ENCODE measurements around the gene USF2. TPM values are rescaled to one million over a fixed set of nuclear protein-coding genes. Genes with fewer than 3 reads are reported as not detected.

The USF2 gene
- polyA plus RNA-seq, 1 donor from 2014 or later: 107 TPM

- Histone ChIP-seq H3K36me3 (ENCODE audit: insufficient read depth, low read length) (no peaks in the 10 kb centered on the region), H3K9me2 (ENCODE audit: insufficient read depth, low read length) (no peaks in the 10 kb centered on the region), H3K79me2 (replicated peaks; ENCODE audit: insufficient read depth, low read length) (no peaks in the 10 kb centered on the region), H3K9ac (ENCODE audit: low read length) (no peak overlapping the region), H3K27ac (ENCODE audit: low read length) (no peak overlapping the region), H3K9me3 (ENCODE audit: low read length) (no peaks in the 10 kb centered on the region), H3K4me2 (ENCODE audit: low read length) (no peak overlapping the region), H2AFZ (ENCODE audit: low read depth, low read length) (no peak overlapping the region), H3K27me3 (ENCODE audit: insufficient read depth, low read depth, low read length) (no peaks in the 10 kb centered on the region), H4K20me1 (ENCODE audit: insufficient read depth) (no peaks in the 10 kb centered on the region), H3K4me3 (ENCODE audit: low read length) (no peak overlapping the region), H3F3A (ENCODE audit: insufficient read depth, low read length, poor library complexity, severe bottlenecking) (no peaks in the 10 kb centered on the region)
- no peak for TF ChIP-seq CTCF (IDR thresholded peaks at IDR 0.05; ENCODE audit: poor library complexity, severe bottlenecking)
- no peak for TF ChIP-seq SMC3 (conservative IDR thresholded peaks at IDR 0.05; ENCODE audit: poor library complexity)
- TF ChIP-seq MXI1 (conservative IDR thresholded peaks at IDR 0.05; ENCODE audit: poor library complexity, severe bottlenecking): no peak
- no peak for TF ChIP-seq EZH2 (IDR thresholded peaks at IDR 0.05; ENCODE audit: borderline replicate concordance, insufficient read depth, low read length, poor library complexity, severe bottlenecking)
- no peak for TF ChIP-seq EP300 (conservative IDR thresholded peaks at IDR 0.05; ENCODE audit: poor library complexity, severe bottlenecking)
- no peak for TF ChIP-seq POLR2AphosphoS5 (IDR thresholded peaks at IDR 0.05)
- TF ChIP-seq RAD21 (conservative IDR thresholded peaks at IDR 0.05): no peak
- TF ChIP-seq REST (IDR thresholded peaks at IDR 0.05; ENCODE audit: borderline replicate concordance): no peak
- no peak for TF ChIP-seq TAF1 (IDR thresholded peaks at IDR 0.05; ENCODE audit: low read depth)
These were observed 42.0 kb upstream of the USF2 start for GRCh38 chr19:35226748-35227147.

GRCh38 chr19:35228177-35228930 lies 40.4 kb upstream of the USF2 start, which contains the start of gene FAM187B:
FAM187B (minus strand) TSS chr19:35228739; CDS start chr19:35228680, 59 bp downstream.
- Histone ChIP-seq H4K20me1 (ENCODE audit: insufficient read depth) (no peaks in the 10 kb centered on the region), H3K9me2 (ENCODE audit: insufficient read depth, low read length) (no peaks in the 10 kb centered on the region), H3K79me2 (replicated peaks; ENCODE audit: insufficient read depth, low read length) (no peaks in the 10 kb centered on the region), H3K4me3 (ENCODE audit: low read length) (no peak within 1 kb of the TSS), H2AFZ (ENCODE audit: low read depth, low read length) (no peak within 1 kb of the TSS), H3K27me3 (ENCODE audit: insufficient read depth, low read depth, low read length) (no peaks in the 10 kb centered on the region), H3F3A (ENCODE audit: insufficient read depth, low read length, poor library complexity, severe bottlenecking) (no peaks in the 10 kb centered on the region), H3K36me3 (ENCODE audit: insufficient read depth, low read length) (no peaks in the 10 kb centered on the region), H3K27ac (ENCODE audit: low read length) (no peak within 1 kb of the TSS), H3K4me2 (ENCODE audit: low read length) (no peak within 1 kb of the TSS), H3K9ac (ENCODE audit: low read length) (no peak within 1 kb of the TSS), H3K9me3 (ENCODE audit: low read length) (no peaks in the 10 kb centered on the region)
- no peak for TF ChIP-seq REST (IDR thresholded peaks at IDR 0.05; ENCODE audit: borderline replicate concordance)
- TF ChIP-seq CTCF (IDR thresholded peaks at IDR 0.05; ENCODE audit: poor library complexity, severe bottlenecking): no peak
- TF ChIP-seq SMC3 (conservative IDR thresholded peaks at IDR 0.05; ENCODE audit: poor library complexity): no peak
- TF ChIP-seq MXI1 (conservative IDR thresholded peaks at IDR 0.05; ENCODE audit: poor library complexity, severe bottlenecking): no peak
- TF ChIP-seq TAF1 (IDR thresholded peaks at IDR 0.05; ENCODE audit: low read depth): no peak
- no peak for TF ChIP-seq EP300 (conservative IDR thresholded peaks at IDR 0.05; ENCODE audit: poor library complexity, severe bottlenecking)
- no peak for TF ChIP-seq EZH2 (IDR thresholded peaks at IDR 0.05; ENCODE audit: borderline replicate concordance, insufficient read depth, low read length, poor library complexity, severe bottlenecking)
- no peak for TF ChIP-seq POLR2AphosphoS5 (IDR thresholded peaks at IDR 0.05)
- no peak for TF ChIP-seq RAD21 (conservative IDR thresholded peaks at IDR 0.05)

Measured in neural cell (in vitro differentiated cells).